ENCODE data around the gene PBX3. TPM values are rescaled to one million over a fixed set of nuclear protein-coding genes. Genes with fewer than 3 reads are reported as not detected.

The PBX3 gene
- total RNA-seq, 1 experiment from 2014 or later: 46.0 TPM

DNA sequence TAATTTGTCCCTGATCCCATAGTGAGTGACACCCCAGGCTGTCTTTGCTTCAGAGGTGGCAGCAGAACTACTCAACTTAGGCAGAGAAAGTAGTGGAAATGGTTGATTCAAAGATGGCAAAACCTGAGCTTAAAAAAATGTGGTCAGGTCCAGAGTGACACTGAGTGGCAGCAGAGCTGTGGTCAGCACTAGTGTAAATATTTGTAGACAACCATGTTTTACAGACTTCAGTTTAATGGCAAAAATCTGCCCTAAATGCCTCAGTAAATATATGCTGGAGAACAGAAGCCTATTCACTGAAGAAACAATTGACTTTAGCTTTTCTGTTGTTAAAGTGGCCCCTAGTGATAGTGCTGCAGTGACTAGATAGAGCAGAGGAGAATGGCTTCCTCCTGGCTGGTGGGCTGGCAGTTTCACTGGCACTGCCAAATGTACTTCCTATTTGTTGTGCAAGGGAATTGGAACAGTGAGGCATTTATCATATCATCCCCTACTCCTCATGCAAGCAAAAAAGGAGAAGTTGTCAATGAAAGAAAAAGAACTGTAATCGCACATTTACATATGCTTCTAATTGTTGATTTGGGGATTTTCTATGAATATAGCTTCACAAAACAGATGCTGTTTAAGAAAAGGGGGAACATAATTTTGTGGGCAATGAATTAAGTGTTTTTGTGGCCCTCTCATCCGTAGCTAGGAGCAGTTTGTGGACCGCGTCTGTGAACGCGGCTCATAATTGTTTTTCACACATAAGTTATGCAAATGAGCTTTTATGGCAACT is 12.0 kb downstream of the PBX3 start:
- H3T11ph ChIP-seq (ENCODE audit: low read length): no peak overlapping the region
- no peak overlapping the region for H2BK120ac ChIP-seq (ENCODE audit: low read depth, low read length, poor library complexity, severe bottlenecking)
- peak overlapping the region; percentile 25 for H3K27ac ChIP-seq (ENCODE audit: insufficient read length, low read depth, low read length)
- H2AK5ac ChIP-seq (ENCODE audit: insufficient read length, low read length): no peak overlapping the region
- H4K20me1 ChIP-seq (ENCODE audit: control insufficient read depth, insufficient read depth, insufficient read length): no peaks in the 10 kb centered on the region
- no peak overlapping the region for H3K18ac ChIP-seq (ENCODE audit: insufficient read length, low read depth, low read length)
- Mint-ChIP-seq H3K27me3 (ENCODE audit: low read depth) (no peaks in the 10 kb centered on the region), H3K4me3 (peak overlapping the region; percentile 32 to 63; a peak in 4 of 5 replicates), H3K4me1 (peaks cover 83 to 89% of the 10 kb centered on the region in 2 experiments), H3K9me3 (no peaks in the 10 kb centered on the region), H3K36me3 (ENCODE audit: insufficient read depth in 1 of 3, low read depth in 3 of 3) (no peaks in the 10 kb centered on the region), H3K27ac (peak overlapping the region; percentile 87 to 97 (median 94))
- H2BK15ac ChIP-seq (ENCODE audit: low read depth, low read length): no peak overlapping the region
- H3K4ac ChIP-seq (ENCODE audit: low read depth, low read length): no peak overlapping the region
- H4K5ac ChIP-seq (ENCODE audit: insufficient read length, low read depth, low read length): no peak overlapping the region
- H3K9me3 ChIP-seq (ENCODE audit: control insufficient read depth, low read depth, low read length): no peaks in the 10 kb centered on the region
- H3K4me2 ChIP-seq (ENCODE audit: insufficient read depth, insufficient read length, low read length): peak overlapping the region; percentile 27
- no peak overlapping the region for H4K91ac ChIP-seq (ENCODE audit: insufficient read length, low read depth, low read length)
- H3K4me1 ChIP-seq (ENCODE audit: insufficient read depth, low read length): peaks cover 11% of the 10 kb centered on the region; the same call in 1 of the 2 replicates
- WGBS (ENCODE audit: extremely low coverage, insufficient read length, low lambda C conversion rate): no CpG with 5 or more reads among the region's 6 CpGs
- H2BK5ac ChIP-seq (ENCODE audit: insufficient read length, low read length): no peak overlapping the region
- peaks cover 2% of the 10 kb centered on the region for H3K23me2 ChIP-seq (ENCODE audit: insufficient read length, low read depth, low read length, poor library complexity, severe bottlenecking)
- H2BK12ac ChIP-seq (ENCODE audit: insufficient read length, low read depth, low read length): no peak overlapping the region
- H4K8ac ChIP-seq (replicated peaks; ENCODE audit: insufficient read length, low read depth, low read length): no peak overlapping the region
- H3K14ac ChIP-seq (ENCODE audit: insufficient read depth, low read length): no peak overlapping the region
- no peak overlapping the region for H2BK20ac ChIP-seq (ENCODE audit: low read depth, low read length, poor library complexity, severe bottlenecking)
- no peak overlapping the region for H3K23ac ChIP-seq (ENCODE audit: insufficient read length, low read depth, low read length)
- TF ChIP-seq, protein P1, sequence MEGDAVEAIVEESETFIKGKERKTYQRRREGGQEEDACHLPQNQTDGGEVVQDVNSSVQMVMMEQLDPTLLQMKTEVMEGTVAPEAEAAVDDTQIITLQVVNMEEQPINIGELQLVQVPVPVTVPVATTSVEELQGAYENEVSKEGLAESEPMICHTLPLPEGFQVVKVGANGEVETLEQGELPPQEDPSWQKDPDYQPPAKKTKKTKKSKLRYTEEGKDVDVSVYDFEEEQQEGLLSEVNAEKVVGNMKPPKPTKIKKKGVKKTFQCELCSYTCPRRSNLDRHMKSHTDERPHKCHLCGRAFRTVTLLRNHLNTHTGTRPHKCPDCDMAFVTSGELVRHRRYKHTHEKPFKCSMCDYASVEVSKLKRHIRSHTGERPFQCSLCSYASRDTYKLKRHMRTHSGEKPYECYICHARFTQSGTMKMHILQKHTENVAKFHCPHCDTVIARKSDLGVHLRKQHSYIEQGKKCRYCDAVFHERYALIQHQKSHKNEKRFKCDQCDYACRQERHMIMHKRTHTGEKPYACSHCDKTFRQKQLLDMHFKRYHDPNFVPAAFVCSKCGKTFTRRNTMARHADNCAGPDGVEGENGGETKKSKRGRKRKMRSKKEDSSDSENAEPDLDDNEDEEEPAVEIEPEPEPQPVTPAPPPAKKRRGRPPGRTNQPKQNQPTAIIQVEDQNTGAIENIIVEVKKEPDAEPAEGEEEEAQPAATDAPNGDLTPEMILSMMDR (conservative IDR thresholded peaks at IDR 0.05): no peak
- H3K79me1 ChIP-seq (ENCODE audit: insufficient read depth, low read depth, low read length, poor library complexity, severe bottlenecking): no peaks in the 10 kb centered on the region
- H3K9ac ChIP-seq (ENCODE audit: extremely low read depth, insufficient read length, low read length): no peak overlapping the region
- H3K56ac ChIP-seq (ENCODE audit: insufficient read length, low read depth, low read length): no peak overlapping the region
- no peak for DNase-seq
- H3K27me3 ChIP-seq (ENCODE audit: insufficient read depth, low read length): no peaks in the 10 kb centered on the region
- H3K79me2 ChIP-seq (ENCODE audit: insufficient read depth, low read length): peaks cover 2% of the 10 kb centered on the region; the same call in 1 of the 2 replicates
- H2AFZ ChIP-seq (ENCODE audit: low read length): no peak overlapping the region
